Panc1 (cell line): Measurements from ENCODE around the gene PPP1R1C. TPM values are rescaled to one million over a fixed set of nuclear protein-coding genes. Genes with fewer than 3 reads are reported as not detected.
"Not testable (repeated sequence)": the region's sequence is repeated elsewhere in the genome, so short reads cannot be mapped to it uniquely, and the experiment has no call there.

Experiments used
- ATAC-seq: fragments of 200-7000 bp; cut with Tn5 transposase; 2 replicates; pipeline ENCODE4 v1.9.1; 2020; ENCODE audit warnings: mild to moderate bottlenecking, moderate library complexity
- BruUV-seq: library from RNA; stranded (reverse); fragments of 400-500 nt; replicated peaks from 2 replicates; lab custom pipeline; 2021; lab: Mats Ljungman, UMichigan
- CTCF ChIA-PET: fragments of 300-600 bp; sonication (Branson Sonifier 250); formaldehyde crosslinking; loops from one replicate; lab custom pipeline; 2022; ENCODE audit warnings: antibody characterized with exemption; lab: Charles Lee
- POLR2A ChIA-PET: fragments of 300-600 bp; sonication (Branson Sonifier 250); formaldehyde crosslinking; loops from one replicate; lab custom pipeline; 2022; ENCODE audit warnings: antibody characterized with exemption; lab: Charles Lee
- DNase-seq: peaks from one replicate; pipeline ENCODE4 v3.0.0-alpha.2; 2010; ENCODE audit warnings: low read depth, low spot score
- H3K27ac ChIP-seq: 2 replicates; pipeline ENCODE4 v1.5.1; 2011; ENCODE audit warnings: mild to moderate bottlenecking, low read length, inconsistent platforms
- H3K27me3 ChIP-seq: fragments of 200-500 bp; sonication (Bioruptor generic); 2 replicates; pipeline ENCODE4 v1.6.0; 2014; ENCODE audit warnings: low read length, inconsistent platforms; ENCODE audit not compliant: control insufficient read depth, insufficient read depth
- H3K36me3 ChIP-seq: fragments of 200-500 bp; sonication (Bioruptor generic); 2 replicates; pipeline ENCODE4 v1.5.1; 2014; ENCODE audit warnings: inconsistent platforms, mild to moderate bottlenecking, low read length, moderate library complexity; ENCODE audit not compliant: control insufficient read depth, insufficient read depth
- H3K4me1 ChIP-seq: 2 replicates; pipeline ENCODE4 v1.5.1; 2011; ENCODE audit warnings: inconsistent platforms, mild to moderate bottlenecking, low read length, moderate library complexity; ENCODE audit not compliant: control insufficient read depth, insufficient read depth
- H3K4me3 ChIP-seq, 2 experiments: 2 replicates each; pipeline ENCODE4 v1.5.1; 2011 to 2012; ENCODE audit warnings: low read depth in 2 of 2, low read length in 2 of 2, mild to moderate bottlenecking in 2 of 2, inconsistent platforms in 1 of 2, moderate library complexity in 1 of 2
- H3K9me3 ChIP-seq: fragments of 200-500 bp; sonication (Bioruptor generic); 2 replicates; pipeline ENCODE4 v1.5.1; 2014; ENCODE audit warnings: low read depth, mild to moderate bottlenecking, inconsistent platforms, low read length, moderate library complexity; ENCODE audit not compliant: control insufficient read depth, insufficient read depth
- POLR2AphosphoS5 ChIP-seq: IDR thresholded peaks from 2 replicates; pipeline ENCODE4 v1.6.1; 2012; ENCODE audit warnings: mild to moderate bottlenecking, low read depth, low read length, moderate library complexity
- SIN3A ChIP-seq: IDR thresholded peaks from 2 replicates; pipeline ENCODE4 v1.6.1; 2012; ENCODE audit warnings: low read depth, mild to moderate bottlenecking, low read length, moderate library complexity, borderline replicate concordance; ENCODE audit not compliant: insufficient read depth
- TCF7L2 ChIP-seq: IDR thresholded peaks from 2 replicates; pipeline ENCODE4 v1.6.1; 2011; ENCODE audit warnings: mild to moderate bottlenecking, low read depth, low read length, inconsistent platforms
- in situ Hi-C: cut with HindIII; loops from 2 replicates; pipeline ENCODE4 v1.10.0; 2016; ENCODE audit warnings: low sequenced_read_pairs, low pct_unique_long_range_greater_than_20kb
- intact Hi-C: fragments of 100-400 bp; cut with micrococcal nuclease; formaldehyde crosslinking; loops from one replicate; pipeline ENCODE4 v1.10.0; 2022; ENCODE audit not compliant: unreplicated experiment
- total RNA-seq: library from RNA; stranded (reverse); gene quantifications from one replicate; pipeline ENCODE4 v1.2.1, GENCODE V29; 2021; ENCODE audit not compliant: unreplicated experiment
- TF ChIP-seq, protein P1 (sequence below), 2 experiments: IDR thresholded peaks; 2 replicates each; pipeline ENCODE4 v1.6.1; 2011 to 2012; ENCODE audit warnings: low read depth in 2 of 2, control low read depth in 1 of 2, low read length in 1 of 2, mild to moderate bottlenecking in 1 of 2, moderate library complexity in 1 of 2; ENCODE audit not compliant: insufficient read depth in 1 of 2
- TF ChIP-seq, protein P2 (sequence below): fragments of 450-650 bp; IDR thresholded peaks from 2 replicates; pipeline ENCODE4 v1.5.1; 2017; ENCODE audit warnings: mild to moderate bottlenecking

The PPP1R1C gene
- total RNA-seq, 1 experiment from 2014 or later, result 2.6 TPM

DNA sequence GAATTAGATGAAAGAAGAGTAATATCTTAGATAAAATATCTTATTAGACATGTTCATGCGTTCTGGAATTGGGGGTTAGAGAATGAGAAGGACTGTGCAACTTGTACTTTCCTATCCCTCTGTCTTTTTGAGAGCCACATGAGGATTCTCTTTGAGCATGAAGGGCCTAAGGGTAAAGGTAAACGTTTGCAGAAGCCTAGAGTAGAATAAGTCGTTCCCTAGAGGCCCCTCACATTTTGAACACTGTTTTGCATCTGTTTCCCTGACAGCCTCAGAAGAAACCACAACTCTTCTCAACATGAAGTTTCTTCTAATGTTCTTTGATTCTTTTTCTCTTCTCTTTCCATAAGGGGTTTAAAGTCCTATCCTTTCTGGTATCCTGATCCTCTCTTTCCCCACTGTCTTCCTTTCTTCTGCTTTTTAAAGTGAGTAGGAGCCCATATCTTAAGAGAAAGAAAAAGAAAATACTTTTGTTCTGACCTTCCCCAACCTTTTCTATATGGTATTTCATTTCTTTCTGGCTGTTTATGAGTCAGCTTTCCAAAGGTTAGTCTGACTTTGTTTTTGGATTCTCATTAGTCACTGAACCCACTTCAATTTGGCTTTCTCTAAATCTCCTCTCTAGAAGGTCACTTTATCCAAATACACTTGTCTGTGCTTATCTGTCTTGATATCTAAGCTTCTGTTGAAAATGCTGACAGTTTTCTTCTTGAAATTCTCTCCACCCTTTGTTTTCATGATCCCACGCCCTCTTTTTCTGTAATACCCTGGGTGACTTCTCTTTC is 34.8 kb downstream of the PPP1R1C start:
- no peak for ATAC-seq
- H3K4me1 ChIP-seq, result no peaks in the 10 kb centered on the region
- DNase-seq, result no peak
- ChIA-PET CTCF (no interaction called here), POLR2A (no interaction called here)
- H3K27me3 ChIP-seq, result no peaks in the 10 kb centered on the region
- in situ Hi-C loops (no loop called here), intact Hi-C loops (no loop called here)
- no peak overlapping the region for H3K4me3 ChIP-seq
- TF ChIP-seq TCF7L2 (no peak), POLR2AphosphoS5 (no peak)
- H3K9me3 ChIP-seq, result peaks cover 10% of the 10 kb centered on the region; the same call in 1 of the 2 replicates
- H3K27ac ChIP-seq, result no peak overlapping the region
- H3K36me3 ChIP-seq, result no peaks in the 10 kb centered on the region
- no TSS peak for BruUV-seq

DNA sequence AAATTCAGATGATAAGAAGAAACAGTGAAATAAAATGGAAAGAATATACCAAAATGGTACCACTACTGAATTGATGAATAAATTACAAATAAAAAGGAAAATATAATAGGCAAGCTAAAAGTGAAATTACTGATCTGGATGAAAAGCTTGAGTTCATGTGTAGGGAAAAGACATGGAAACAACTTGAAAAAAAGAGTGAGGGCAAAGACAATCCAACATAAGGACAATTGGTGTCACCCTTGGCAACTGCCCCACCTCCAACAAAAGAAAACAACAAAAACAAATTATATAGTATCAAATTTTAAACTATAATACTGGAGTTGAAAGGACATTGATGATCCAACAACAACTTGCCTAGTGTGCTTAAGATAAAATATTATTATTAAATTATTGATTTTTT is 37.6 kb downstream of the PPP1R1C start:
- DNase-seq (no peak), ATAC-seq (no peak)
- Histone ChIP-seq H3K4me3 (no peak overlapping the region), H3K4me1 (no peaks in the 10 kb centered on the region), H3K9me3 (peaks cover 10% of the 10 kb centered on the region; the same call in 1 of the 2 replicates), H3K36me3 (no peaks in the 10 kb centered on the region), H3K27me3 (no peaks in the 10 kb centered on the region), H3K27ac (no peak overlapping the region)
- POLR2A ChIA-PET, result no interaction called here
- in situ Hi-C loops, result no loop called here
- CTCF ChIA-PET, result no interaction called here
- intact Hi-C loops, result no loop called here
- TF ChIP-seq POLR2AphosphoS5, result no peak
- no TSS peak for BruUV-seq

DNA sequence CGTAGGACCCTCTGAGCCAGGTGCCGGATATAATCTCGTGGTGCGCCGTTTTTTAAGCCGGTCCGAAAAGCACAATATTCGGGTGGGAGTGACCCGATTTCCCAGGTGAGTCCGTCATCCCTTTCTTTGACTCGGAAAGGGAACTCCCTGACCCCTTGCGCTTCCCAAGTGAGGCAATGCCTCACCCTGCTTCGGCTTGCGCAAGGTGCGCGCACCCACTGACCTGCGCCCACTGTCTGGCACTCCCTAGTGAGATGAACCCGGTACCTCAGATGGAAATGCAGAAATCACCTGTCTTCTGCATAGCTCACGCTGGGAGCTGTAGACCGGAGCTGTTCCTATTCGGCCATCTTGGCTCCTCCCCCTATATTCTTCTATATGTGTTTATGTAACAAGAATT is 45.2 kb downstream of the PPP1R1C start:
- H3K4me1 ChIP-seq, CTCF ChIA-PET, intact Hi-C loops, BruUV-seq, H3K27ac ChIP-seq, ATAC-seq, H3K27me3 ChIP-seq, H3K36me3 ChIP-seq, DNase-seq, in situ Hi-C loops, POLR2A ChIA-PET, H3K9me3 ChIP-seq: not testable (repeated sequence)
- H3K4me3 ChIP-seq, result peak overlapping the region; percentile 40 to 61

DNA sequence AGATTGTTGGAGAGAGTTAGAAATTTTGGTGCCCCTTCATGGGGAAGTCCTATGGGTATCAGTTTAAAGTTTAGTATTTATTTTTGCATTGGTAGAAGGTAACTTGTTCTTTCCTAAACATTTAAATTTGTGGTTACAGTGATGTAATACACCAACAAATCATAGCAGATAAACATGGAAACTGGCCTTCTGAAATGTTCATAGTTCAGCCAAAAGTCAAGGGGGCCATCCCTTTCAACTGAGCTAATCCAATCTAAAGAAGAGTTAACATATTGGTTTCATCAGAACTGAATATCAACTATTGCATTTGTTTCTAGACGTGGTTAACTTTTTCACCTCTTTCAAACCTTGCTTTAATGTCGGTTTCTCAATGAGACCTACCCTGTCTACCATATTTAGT is 46.3 kb downstream of the PPP1R1C start:
- no peaks in the 10 kb centered on the region for H3K36me3 ChIP-seq
- no peaks in the 10 kb centered on the region for H3K9me3 ChIP-seq
- H3K27ac ChIP-seq, result no peak overlapping the region
- CTCF ChIA-PET, result no interaction called here
- BruUV-seq, result no TSS peak
- intact Hi-C loops, result no loop called here
- no peaks in the 10 kb centered on the region for H3K4me1 ChIP-seq
- TF ChIP-seq, protein P1, sequence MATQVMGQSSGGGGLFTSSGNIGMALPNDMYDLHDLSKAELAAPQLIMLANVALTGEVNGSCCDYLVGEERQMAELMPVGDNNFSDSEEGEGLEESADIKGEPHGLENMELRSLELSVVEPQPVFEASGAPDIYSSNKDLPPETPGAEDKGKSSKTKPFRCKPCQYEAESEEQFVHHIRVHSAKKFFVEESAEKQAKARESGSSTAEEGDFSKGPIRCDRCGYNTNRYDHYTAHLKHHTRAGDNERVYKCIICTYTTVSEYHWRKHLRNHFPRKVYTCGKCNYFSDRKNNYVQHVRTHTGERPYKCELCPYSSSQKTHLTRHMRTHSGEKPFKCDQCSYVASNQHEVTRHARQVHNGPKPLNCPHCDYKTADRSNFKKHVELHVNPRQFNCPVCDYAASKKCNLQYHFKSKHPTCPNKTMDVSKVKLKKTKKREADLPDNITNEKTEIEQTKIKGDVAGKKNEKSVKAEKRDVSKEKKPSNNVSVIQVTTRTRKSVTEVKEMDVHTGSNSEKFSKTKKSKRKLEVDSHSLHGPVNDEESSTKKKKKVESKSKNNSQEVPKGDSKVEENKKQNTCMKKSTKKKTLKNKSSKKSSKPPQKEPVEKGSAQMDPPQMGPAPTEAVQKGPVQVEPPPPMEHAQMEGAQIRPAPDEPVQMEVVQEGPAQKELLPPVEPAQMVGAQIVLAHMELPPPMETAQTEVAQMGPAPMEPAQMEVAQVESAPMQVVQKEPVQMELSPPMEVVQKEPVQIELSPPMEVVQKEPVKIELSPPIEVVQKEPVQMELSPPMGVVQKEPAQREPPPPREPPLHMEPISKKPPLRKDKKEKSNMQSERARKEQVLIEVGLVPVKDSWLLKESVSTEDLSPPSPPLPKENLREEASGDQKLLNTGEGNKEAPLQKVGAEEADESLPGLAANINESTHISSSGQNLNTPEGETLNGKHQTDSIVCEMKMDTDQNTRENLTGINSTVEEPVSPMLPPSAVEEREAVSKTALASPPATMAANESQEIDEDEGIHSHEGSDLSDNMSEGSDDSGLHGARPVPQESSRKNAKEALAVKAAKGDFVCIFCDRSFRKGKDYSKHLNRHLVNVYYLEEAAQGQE (IDR thresholded peaks at IDR 0.05; ENCODE audit: insufficient read depth in 1 of 2, low read depth in 2 of 2, low read length in 1 of 2), result no peak
- TF ChIP-seq SIN3A, result no peak
- TF ChIP-seq, protein P2, sequence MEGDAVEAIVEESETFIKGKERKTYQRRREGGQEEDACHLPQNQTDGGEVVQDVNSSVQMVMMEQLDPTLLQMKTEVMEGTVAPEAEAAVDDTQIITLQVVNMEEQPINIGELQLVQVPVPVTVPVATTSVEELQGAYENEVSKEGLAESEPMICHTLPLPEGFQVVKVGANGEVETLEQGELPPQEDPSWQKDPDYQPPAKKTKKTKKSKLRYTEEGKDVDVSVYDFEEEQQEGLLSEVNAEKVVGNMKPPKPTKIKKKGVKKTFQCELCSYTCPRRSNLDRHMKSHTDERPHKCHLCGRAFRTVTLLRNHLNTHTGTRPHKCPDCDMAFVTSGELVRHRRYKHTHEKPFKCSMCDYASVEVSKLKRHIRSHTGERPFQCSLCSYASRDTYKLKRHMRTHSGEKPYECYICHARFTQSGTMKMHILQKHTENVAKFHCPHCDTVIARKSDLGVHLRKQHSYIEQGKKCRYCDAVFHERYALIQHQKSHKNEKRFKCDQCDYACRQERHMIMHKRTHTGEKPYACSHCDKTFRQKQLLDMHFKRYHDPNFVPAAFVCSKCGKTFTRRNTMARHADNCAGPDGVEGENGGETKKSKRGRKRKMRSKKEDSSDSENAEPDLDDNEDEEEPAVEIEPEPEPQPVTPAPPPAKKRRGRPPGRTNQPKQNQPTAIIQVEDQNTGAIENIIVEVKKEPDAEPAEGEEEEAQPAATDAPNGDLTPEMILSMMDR, result no peak
- TF ChIP-seq POLR2AphosphoS5, result no peak
- no peak for TF ChIP-seq TCF7L2
- ATAC-seq, result no peak
- DNase-seq, result no peak
- POLR2A ChIA-PET, result no interaction called here
- no peak overlapping the region for H3K4me3 ChIP-seq
- H3K27me3 ChIP-seq, result no peaks in the 10 kb centered on the region
- in situ Hi-C loops, result no loop called here
